Stomach (tissue), 9 donors: Measurements from ENCODE around the gene C3orf20. TPM values are rescaled to one million over a fixed set of nuclear protein-coding genes. Genes with fewer than 3 reads are reported as not detected.

Experiments
- DNase-seq, 2 donors: peaks; one replicate each; pipeline versions ENCODE4 v3.0.0 to v3.0.0-alpha.2; 2013 to 2019
- H3K27ac ChIP-seq, 5 donors: fragments of 200-600 bp in 4 of 5; sonication (generic) in 4 of 5; one replicate each; pipeline ENCODE4 v1.5.1; 2013 to 2019; ENCODE audit warnings: mild to moderate bottlenecking in 1 of 5, moderate library complexity in 1 of 5
- H3K27me3 ChIP-seq, 3 donors: fragments of 200-600 bp; sonication (generic); one replicate each; pipeline ENCODE4 v1.5.1; 2017 to 2019; ENCODE audit warnings: mixed run types in 1 of 3
- H3K36me3 ChIP-seq, 4 donors: fragments of 200-600 bp; sonication (generic); 1 replicate in 3 of 4; 2 replicates in 1 of 4; pipeline ENCODE4 v1.5.1; 2016 to 2019
- H3K4me1 ChIP-seq, 4 donors: fragments of 200-600 bp; sonication (generic); one replicate each; pipeline ENCODE4 v1.5.1; 2016 to 2019
- H3K4me3 ChIP-seq, 4 donors: fragments of 200-600 bp; sonication (generic) in 3 of 4; one replicate each; pipeline ENCODE4 v1.5.1; 2016 to 2019; ENCODE audit warnings: mild to moderate bottlenecking in 1 of 4
- H3K9me3 ChIP-seq, 4 donors: fragments of 200-600 bp; sonication (generic); one replicate each; pipeline ENCODE4 v1.5.1; 2016 to 2019
- EP300 ChIP-seq: sonication (generic); formaldehyde crosslinking; IDR thresholded peaks from one replicate; pipeline ENCODE4 v1.6.1; 2017; ENCODE audit warnings: antibody characterized with exemption
- POLR2A ChIP-seq, 4 donors: fragments of 450-650 bp; IDR thresholded peaks; one replicate each; pipeline ENCODE4 v1.6.1; 2016; ENCODE audit warnings: antibody characterized with exemption in 4 of 4, control low read depth in 2 of 4, mild to moderate bottlenecking in 1 of 4, moderate library complexity in 1 of 4
- POLR2AphosphoS5 ChIP-seq, 3 donors: sonication (generic); formaldehyde crosslinking; IDR thresholded peaks; one replicate each; pipeline ENCODE4 v1.6.1; 2016; ENCODE audit warnings: antibody characterized with exemption in 3 of 3
- whole genome bisulfite sequencing, 5 donors: extraction: QIAGEN DNeasy Blood & Tissue Kit in 3 of 5; methylation state at CpG; one replicate each; pipeline versions ENCODE4 v1.1.5 to v1.1.7; 2013 to 2018; 5-methylcytosine and 5-hydroxymethylcytosine counted together
- intact Hi-C: fragments of 100-400 bp; cut with DNase I; formaldehyde crosslinking; loops from one replicate; pipeline ENCODE4 v1.15.1; 2023; ENCODE audit warnings: low total_unique reads
- polyA plus RNA-seq, 3 donors: library from polyadenylated mRNA; stranded (reverse); fragments of 200-250 nt; gene quantifications; one replicate each; pipeline ENCODE4 v1.2.3, GENCODE V29; 2013
- total RNA-seq, 5 donors: library from RNA; depleted of rRNA; stranded (reverse); fragments of >200 nt; gene quantifications; one replicate each; pipeline versions ENCODE4 v1.1.0 to v1.2.3, GENCODE V29; 2014 to 2016
- TF ChIP-seq, protein P1 (sequence below), 7 experiments: fragments of 450-650 bp in 4 of 7; fragments of 200-600 bp in 3 of 7; sonication (generic) in 3 of 7; IDR thresholded peaks; one replicate each; pipeline ENCODE4 v1.5.1; 2016 to 2019; ENCODE audit warnings: antibody characterized with exemption in 7 of 7, control low read depth in 2 of 7, mild to moderate bottlenecking in 1 of 7
- donor health status: healthy with polysubstance abuse.
- donor health status: Bipolar disorder and iron deficiency.
- donor health status: healthy.

C3orf20 gene
- total and polyA plus RNA-seq, 8 donors, result 0.37 TPM; not detected in 7

DNA sequence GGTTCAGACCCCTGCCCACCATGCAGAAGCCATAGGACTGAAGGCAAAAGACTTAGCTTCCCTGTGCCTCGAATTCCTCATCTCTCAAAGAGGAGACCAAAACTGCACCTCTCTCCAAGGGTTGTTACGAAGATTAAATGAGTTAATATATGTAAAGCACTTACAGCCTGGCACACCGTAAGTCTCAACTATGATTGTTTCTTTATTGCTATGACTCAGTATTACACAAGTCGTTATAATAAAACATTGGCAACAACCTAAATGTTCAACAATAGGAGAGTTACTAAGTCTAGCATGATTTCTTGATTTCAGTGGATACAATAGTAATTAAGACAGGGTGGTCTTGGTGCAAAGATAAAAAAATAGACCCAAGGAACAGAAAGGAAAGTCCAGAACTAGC, 124.2 kb downstream of the C3orf20 start:
- TF ChIP-seq POLR2AphosphoS5 (IDR thresholded peaks at IDR 0.05) (no peak), EP300 (no peak), POLR2A (IDR thresholded peaks at IDR 0.05) (no peak)
- TF ChIP-seq, protein P1, sequence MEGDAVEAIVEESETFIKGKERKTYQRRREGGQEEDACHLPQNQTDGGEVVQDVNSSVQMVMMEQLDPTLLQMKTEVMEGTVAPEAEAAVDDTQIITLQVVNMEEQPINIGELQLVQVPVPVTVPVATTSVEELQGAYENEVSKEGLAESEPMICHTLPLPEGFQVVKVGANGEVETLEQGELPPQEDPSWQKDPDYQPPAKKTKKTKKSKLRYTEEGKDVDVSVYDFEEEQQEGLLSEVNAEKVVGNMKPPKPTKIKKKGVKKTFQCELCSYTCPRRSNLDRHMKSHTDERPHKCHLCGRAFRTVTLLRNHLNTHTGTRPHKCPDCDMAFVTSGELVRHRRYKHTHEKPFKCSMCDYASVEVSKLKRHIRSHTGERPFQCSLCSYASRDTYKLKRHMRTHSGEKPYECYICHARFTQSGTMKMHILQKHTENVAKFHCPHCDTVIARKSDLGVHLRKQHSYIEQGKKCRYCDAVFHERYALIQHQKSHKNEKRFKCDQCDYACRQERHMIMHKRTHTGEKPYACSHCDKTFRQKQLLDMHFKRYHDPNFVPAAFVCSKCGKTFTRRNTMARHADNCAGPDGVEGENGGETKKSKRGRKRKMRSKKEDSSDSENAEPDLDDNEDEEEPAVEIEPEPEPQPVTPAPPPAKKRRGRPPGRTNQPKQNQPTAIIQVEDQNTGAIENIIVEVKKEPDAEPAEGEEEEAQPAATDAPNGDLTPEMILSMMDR (IDR thresholded peaks at IDR 0.05), result no peak
- intact Hi-C loops, result no loop called here
- WGBS, 5 donors, result 72 to 87% (median 79%) methylated on average over 4 of the region's 4 CpGs

GRCh38 chr3:14801031-14801430, 126.1 kb downstream of the C3orf20 start:
- DNase-seq, result no peak
- intact Hi-C loops, result no loop called here

More for the DNA sequence above, 124.2 kb downstream of the C3orf20 start:
- no peak for DNase-seq
- peaks cover 0 to 3% (median 0%) of the 10 kb centered on the region in 3 donors for H3K27me3 ChIP-seq
- H3K4me3 ChIP-seq, result no peak overlapping the region
- peaks cover 0 to 14% (median 5%) of the 10 kb centered on the region in 4 donors for H3K4me1 ChIP-seq
- no peak overlapping the region for H3K27ac ChIP-seq
- H3K36me3 ChIP-seq, result no peaks in the 10 kb centered on the region
- H3K9me3 ChIP-seq, result no peaks in the 10 kb centered on the region

GRCh38 chr3:14801668-14802380, 126.9 kb downstream of the C3orf20 start:
- H3K4me1 ChIP-seq, result peaks cover 0 to 28% (median 3%) of the 10 kb centered on the region in 4 donors
- DNase-seq, result no peak
- TF ChIP-seq POLR2AphosphoS5 (IDR thresholded peaks at IDR 0.05) (no peak), EP300 (no peak), POLR2A (IDR thresholded peaks at IDR 0.05) (no peak)
- TF ChIP-seq, protein P1 (IDR thresholded peaks at IDR 0.05), result no peak
- H3K27ac ChIP-seq, result no peak overlapping the region
- H3K36me3 ChIP-seq, result no peaks in the 10 kb centered on the region
- H3K27me3 ChIP-seq, result peaks cover 0 to 21% (median 0%) of the 10 kb centered on the region in 3 donors
- intact Hi-C loops, result no loop called here
- H3K4me3 ChIP-seq, result no peak overlapping the region
- 66 to 76% (median 71%) methylated on average over 10 of the region's 10 CpGs for WGBS, 5 donors
- no peaks in the 10 kb centered on the region for H3K9me3 ChIP-seq

More at GRCh38 chr3:14801031-14801430, 126.1 kb downstream of the C3orf20 start:
- TF ChIP-seq, protein P1 (IDR thresholded peaks at IDR 0.05), result no peak
- TF ChIP-seq EP300, result no peak
- TF ChIP-seq POLR2AphosphoS5 (IDR thresholded peaks at IDR 0.05), result no peak
- TF ChIP-seq POLR2A (IDR thresholded peaks at IDR 0.05), result no peak
- H3K4me1 ChIP-seq, result peaks cover 0 to 25% (median 6%) of the 10 kb centered on the region in 4 donors
- H3K9me3 ChIP-seq, result no peaks in the 10 kb centered on the region
- no peaks in the 10 kb centered on the region for H3K36me3 ChIP-seq
- H3K27ac ChIP-seq, result no peak overlapping the region
- WGBS, 5 donors, result 88 to 91% (median 89%) methylated on average over 9 of the region's 9 CpGs
- no peak overlapping the region for H3K4me3 ChIP-seq
- H3K27me3 ChIP-seq, result peaks cover 0 to 20% (median 0%) of the 10 kb centered on the region in 3 donors

DNA sequence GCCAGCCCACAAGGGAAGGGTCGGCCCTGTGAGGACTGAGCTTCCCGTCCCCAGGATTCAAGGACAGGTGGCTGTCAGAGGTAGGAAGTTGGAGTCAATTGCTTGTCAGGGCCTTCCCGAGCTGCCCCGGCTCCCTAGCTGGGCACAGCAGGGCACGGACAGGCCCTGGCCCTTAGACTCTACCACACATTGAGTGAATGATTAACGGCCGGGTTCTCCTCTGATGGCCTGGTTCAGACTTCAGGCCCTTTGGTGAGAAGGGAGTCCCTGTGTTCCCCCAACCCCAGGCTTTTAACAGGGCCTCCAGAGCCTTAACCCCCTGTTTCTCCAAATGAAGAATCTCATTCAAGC, 127.4 kb downstream of the C3orf20 start:
- DNase-seq, result no peak

More for the DNA sequence above, 127.4 kb downstream of the C3orf20 start:
- no peak for TF ChIP-seq POLR2A (IDR thresholded peaks at IDR 0.05)
- TF ChIP-seq EP300, result no peak
- TF ChIP-seq, protein P1 (IDR thresholded peaks at IDR 0.05), result no peak
- TF ChIP-seq POLR2AphosphoS5 (IDR thresholded peaks at IDR 0.05), result no peak
- no peak overlapping the region for H3K4me3 ChIP-seq
- WGBS, 5 donors, result 72 to 85% (median 81%) methylated on average over 7 of the region's 7 CpGs
- H3K27me3 ChIP-seq, result peaks cover 0 to 25% (median 0%) of the 10 kb centered on the region in 3 donors
- intact Hi-C loops, result no loop called here
- no peaks in the 10 kb centered on the region for H3K36me3 ChIP-seq
- no peaks in the 10 kb centered on the region for H3K9me3 ChIP-seq
- H3K4me1 ChIP-seq, result peaks cover 0 to 30% (median 2%) of the 10 kb centered on the region in 4 donors
- H3K27ac ChIP-seq, result no peak overlapping the region
